ENCODE measurements around the gene NME9.

- no peak for TF ChIP-seq CTCF (conservative IDR thresholded peaks at IDR 0.05; ENCODE audit: low read depth, low read length)
- no peak for TF ChIP-seq POLR2A (IDR thresholded peaks at IDR 0.05; ENCODE audit: low read depth, low read length)
- no peak for TF ChIP-seq MAZ (IDR thresholded peaks at IDR 0.05; ENCODE audit: borderline replicate concordance, low read depth, low read length)
- no peak for TF ChIP-seq MXI1 (IDR thresholded peaks at IDR 0.05; ENCODE audit: borderline replicate concordance, low read depth, low read length)
- TF ChIP-seq BHLHE40 (IDR thresholded peaks at IDR 0.05; ENCODE audit: low read depth, low read length): no peak
Measured at GRCh38 chr3:138344754-138345153, 15.1 kb upstream of the NME9 start.

Data from IMR-90 (cell line).